Tibial nerve (tissue), 4 donors: ENCODE data around the gene NPPC.

ENCODE experiments used
- EP300 ChIP-seq, 2 donors: sonication (generic); formaldehyde crosslinking; IDR thresholded peaks; one replicate each; pipeline ENCODE4 v1.6.1; 2017; ENCODE audit warnings: antibody characterized with exemption in 2 of 2, mild to moderate bottlenecking in 1 of 2
- POLR2A ChIP-seq, 2 donors: fragments of 450-650 bp; IDR thresholded peaks; one replicate each; pipeline ENCODE4 v1.6.1; 2017; ENCODE audit warnings: antibody characterized with exemption in 2 of 2, mild to moderate bottlenecking in 2 of 2, moderate library complexity in 2 of 2
- TF ChIP-seq, protein P1 (sequence below), 5 experiments: fragments of 200-600 bp in 3 of 5; fragments of 450-650 bp in 2 of 5; sonication (generic) in 3 of 5; IDR thresholded peaks; one replicate each; pipeline ENCODE4 v1.5.1; 2016 to 2019; ENCODE audit warnings: antibody characterized with exemption in 5 of 5, mild to moderate bottlenecking in 3 of 5, moderate library complexity in 2 of 5

DNA sequence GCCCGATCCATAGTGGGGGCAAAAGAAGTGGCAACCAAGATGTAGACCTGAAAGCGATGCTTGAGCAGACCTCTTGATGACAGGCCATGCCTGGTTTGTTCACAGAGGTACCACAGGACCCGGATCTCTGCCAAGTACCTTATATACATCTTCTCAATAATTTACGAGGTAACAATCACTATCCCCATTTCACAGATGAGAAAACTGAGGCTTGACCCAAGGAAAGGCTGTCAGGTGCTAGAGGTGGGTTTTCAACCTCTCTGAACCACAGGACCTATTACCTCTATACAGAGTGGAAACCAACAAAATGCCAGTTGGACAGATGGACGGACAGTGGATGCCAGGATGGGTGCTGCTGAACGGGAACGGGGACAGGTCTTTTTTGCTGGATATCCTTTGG, 21.5 kb upstream of the NPPC start:
- TF ChIP-seq, protein P1, sequence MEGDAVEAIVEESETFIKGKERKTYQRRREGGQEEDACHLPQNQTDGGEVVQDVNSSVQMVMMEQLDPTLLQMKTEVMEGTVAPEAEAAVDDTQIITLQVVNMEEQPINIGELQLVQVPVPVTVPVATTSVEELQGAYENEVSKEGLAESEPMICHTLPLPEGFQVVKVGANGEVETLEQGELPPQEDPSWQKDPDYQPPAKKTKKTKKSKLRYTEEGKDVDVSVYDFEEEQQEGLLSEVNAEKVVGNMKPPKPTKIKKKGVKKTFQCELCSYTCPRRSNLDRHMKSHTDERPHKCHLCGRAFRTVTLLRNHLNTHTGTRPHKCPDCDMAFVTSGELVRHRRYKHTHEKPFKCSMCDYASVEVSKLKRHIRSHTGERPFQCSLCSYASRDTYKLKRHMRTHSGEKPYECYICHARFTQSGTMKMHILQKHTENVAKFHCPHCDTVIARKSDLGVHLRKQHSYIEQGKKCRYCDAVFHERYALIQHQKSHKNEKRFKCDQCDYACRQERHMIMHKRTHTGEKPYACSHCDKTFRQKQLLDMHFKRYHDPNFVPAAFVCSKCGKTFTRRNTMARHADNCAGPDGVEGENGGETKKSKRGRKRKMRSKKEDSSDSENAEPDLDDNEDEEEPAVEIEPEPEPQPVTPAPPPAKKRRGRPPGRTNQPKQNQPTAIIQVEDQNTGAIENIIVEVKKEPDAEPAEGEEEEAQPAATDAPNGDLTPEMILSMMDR (IDR thresholded peaks at IDR 0.05): no peak
- TF ChIP-seq EP300 (IDR thresholded peaks at IDR 0.05) (no peak), POLR2A (IDR thresholded peaks at IDR 0.05) (no peak)
